Bone marrow (tissue), 2 donors: Measurements from ENCODE around the gene VPS11.
A peak's percentile ranks its signal among the peaks of the same experiment; 100 is the strongest.

Experiments used
- DNase-seq, 2 donors: peaks; one replicate each; lab custom pipeline; 2025; lab: John Stamatoyannopoulos, UW

VPS11 gene

GRCh38 chr11:119081682-119082260 lies 14.2 kb downstream of the VPS11 start:
- DNase-seq, result no peak

- peak; percentile 88 to 94 for DNase-seq
Measured at GRCh38 chr11:119084663-119085436, 17.2 kb downstream of the VPS11 start, which contains the start of gene HMBS. Gene HMBS, plus strand, starts transcription at chr11:119084881. Its CDS starts 153 bp downstream, at chr11:119085034.

GRCh38 chr11:119085437-119085847 lies 17.8 kb downstream of the VPS11 start:
- DNase-seq, result no peak

DNA sequence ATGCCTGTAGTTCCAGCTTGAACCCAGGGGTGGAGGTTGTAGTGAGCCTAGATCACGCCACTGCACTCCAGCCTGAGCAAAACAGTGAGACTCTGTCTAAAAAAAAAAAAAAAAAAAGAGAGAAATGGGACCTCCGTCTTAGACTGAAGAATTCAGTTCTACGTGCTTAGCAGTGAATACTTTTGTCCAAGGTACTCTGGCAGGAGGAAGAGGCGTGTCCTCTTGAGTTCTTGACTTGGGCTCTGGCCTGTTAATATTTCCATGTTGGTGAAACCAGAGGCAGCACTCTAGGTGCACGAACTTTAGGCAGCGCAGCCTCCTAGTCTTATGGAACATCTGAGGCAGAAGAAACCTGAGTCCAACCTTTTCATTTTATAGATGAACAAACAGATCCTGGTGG lies 19.5 kb downstream of the VPS11 start:
- no peak for DNase-seq

- no peak for DNase-seq
Measured at GRCh38 chr11:119087747-119088241, 20.2 kb downstream of the VPS11 start.

GRCh38 chr11:119088406-119088805 lies 20.8 kb downstream of the VPS11 start:
- DNase-seq, result no peak

DNA sequence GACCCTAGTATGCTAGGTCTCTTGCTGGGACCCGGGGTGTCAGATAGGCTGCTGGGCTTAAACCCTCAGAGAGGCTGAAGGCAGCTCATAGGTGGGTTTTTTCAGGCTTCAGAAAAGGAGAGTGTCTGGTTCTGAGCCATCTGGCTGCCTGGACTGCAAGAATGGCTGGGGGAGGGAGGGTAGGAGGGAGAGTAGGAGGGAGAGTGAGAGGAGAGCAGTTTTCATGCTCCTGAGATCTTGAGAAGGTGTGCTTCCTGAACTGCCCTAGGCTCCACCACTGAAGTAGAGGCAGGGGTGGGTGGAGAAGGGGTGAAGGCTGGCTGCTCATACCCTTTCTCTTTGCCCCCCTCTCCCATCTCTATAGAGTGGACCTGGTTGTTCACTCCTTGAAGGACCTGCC lies 21.7 kb downstream of the VPS11 start:
- no peak for DNase-seq

DNA sequence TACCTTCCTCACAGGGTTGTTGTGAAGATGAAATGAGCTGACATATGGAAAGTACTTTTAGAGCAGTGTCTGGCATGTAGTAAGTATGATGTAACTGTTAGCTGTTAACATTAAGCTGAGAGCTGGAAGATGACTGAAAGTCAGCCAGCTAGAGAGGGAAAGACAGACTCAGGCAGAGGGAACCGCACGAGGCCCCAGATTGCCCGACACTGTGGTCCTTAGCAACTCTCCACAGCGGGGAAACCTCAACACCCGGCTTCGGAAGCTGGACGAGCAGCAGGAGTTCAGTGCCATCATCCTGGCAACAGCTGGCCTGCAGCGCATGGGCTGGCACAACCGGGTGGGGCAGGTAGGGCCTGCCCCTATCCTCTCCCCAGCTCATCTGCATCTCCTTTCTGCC lies 23.6 kb downstream of the VPS11 start:
- DNase-seq, result no peak

GRCh38 chr11:119091966-119092879 lies 24.6 kb downstream of the VPS11 start:
- no peak for DNase-seq

GRCh38 chr11:119092880-119093842 lies 25.5 kb downstream of the VPS11 start:
- no peak for DNase-seq

DNA sequence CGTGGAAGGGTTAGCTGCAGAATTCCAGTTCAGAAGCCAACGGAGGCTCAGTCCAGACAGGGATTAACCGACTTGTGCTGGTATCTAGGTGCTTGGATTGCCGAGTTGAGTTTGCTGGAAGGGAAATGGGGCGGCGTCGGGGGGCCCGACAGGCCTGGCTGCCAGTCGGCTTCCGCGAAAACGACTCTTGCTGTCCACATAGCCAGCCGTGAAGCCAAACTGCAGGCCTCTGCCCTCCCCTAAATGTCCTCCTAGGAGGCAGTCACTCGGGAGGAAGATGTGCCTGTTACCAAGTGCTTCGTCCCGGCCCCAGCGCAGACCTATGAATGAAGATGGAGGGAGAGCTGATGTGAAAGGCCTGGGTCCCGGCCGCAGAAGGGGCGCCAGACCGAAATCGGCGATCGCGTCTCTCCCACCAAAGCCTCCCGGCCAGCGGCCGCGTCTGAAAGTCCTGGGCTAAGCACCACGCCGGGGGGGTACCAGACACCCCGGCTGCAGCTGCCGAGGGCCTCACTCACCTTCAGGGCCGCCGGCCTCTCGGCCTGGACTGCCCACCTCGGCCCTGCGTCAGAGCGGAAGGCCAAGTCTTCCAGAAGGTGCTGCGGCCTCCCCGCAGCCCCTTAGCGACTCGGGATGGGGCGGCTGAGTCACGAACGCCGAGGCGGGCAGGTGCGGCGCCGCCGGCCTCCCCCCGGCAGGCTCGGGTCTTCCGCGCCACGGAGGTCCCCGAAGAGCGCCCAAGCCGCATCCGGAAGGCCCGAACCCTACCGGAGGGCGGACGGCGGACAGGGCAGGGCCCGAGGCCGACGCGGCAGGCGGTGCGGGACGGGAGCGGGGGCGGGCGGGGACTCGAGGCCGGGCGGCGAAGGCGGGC lies 26.6 kb downstream of the VPS11 start:
- peak in 1 of 2 donors; percentile 61 for DNase-seq

GRCh38 chr11:119094816-119095065 lies 27.1 kb downstream of the VPS11 start:
- DNase-seq, result peak; percentile 48 to 85

- peak; percentile 95 to 99 for DNase-seq
Measured at GRCh38 chr11:119095066-119095880, 27.7 kb downstream of the VPS11 start.

GRCh38 chr11:119099711-119100110 lies 32.1 kb downstream of the VPS11 start:
- DNase-seq, result no peak

DNA sequence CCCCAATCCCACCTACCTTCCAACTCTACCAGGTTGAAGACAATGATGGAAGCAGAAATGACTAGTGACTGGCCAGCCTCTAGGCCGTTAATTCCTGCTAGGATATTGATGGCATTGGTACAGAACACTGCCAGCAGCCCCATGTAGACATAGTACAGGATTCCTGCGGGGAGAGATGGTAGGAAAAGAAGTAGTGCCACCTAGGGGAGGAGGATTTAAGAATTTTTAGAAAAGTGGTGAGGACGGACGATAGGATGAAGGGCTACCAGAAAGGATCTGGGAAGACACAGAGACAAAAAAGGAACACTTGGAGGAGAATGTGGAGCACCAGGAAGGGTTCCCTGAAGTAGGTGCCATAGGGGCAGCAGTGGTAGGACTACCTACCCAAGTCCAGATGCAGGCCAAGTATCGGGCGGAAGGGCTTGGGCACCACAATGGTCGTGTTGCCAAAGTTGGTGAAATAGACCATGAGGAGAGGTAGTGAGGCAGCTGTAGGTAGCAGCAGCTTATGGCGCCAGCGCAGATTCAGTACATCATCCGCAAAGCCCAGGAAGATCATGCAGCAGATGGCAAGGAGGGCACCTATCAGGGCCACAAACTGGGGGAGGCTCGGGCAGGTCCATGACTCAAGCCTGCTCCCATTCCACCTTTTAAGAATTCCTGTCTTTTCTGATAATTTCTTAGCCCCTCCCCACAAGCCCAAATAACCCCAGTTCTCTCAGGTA lies 32.8 kb downstream of the VPS11 start:
- DNase-seq, result peak in 1 of 2 donors; percentile 3

DNA sequence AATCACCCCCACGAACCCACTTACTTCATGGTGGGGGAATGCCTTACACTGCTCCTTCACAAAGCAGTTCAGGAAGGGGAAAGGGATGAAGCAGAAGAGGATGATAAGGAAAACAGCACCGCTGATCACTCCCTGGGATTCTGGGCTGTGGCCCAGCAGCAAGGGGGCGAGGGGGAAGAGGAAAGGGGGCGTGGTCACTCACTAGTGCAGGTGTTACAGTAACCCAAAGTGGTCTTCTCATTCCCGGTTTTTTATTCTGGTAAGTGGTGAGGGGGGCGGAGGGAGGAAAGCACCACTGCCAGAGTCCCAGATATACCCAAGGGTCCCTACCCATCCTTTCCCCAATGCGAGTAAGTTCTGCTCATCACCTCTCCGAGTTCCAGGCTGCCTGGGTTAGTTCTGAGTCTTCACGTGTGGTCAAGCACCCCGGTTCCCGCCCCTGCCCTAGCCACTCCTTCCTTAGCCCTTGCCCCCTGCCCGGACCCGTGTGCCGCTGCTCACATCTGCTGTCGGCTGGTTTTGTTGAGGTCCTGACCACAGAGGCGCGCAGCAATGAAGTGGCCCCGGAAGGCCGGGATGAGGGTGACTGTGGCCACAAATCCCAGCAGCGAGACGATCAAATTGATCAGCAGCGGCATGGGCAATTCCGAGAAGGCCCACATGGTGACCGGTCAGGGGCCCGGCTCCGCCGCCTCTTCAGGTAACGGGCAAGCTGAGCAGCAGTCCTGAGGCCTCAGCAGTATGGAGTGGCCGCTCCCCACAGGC lies 33.6 kb downstream of the VPS11 start:
- no peak for DNase-seq

DNA sequence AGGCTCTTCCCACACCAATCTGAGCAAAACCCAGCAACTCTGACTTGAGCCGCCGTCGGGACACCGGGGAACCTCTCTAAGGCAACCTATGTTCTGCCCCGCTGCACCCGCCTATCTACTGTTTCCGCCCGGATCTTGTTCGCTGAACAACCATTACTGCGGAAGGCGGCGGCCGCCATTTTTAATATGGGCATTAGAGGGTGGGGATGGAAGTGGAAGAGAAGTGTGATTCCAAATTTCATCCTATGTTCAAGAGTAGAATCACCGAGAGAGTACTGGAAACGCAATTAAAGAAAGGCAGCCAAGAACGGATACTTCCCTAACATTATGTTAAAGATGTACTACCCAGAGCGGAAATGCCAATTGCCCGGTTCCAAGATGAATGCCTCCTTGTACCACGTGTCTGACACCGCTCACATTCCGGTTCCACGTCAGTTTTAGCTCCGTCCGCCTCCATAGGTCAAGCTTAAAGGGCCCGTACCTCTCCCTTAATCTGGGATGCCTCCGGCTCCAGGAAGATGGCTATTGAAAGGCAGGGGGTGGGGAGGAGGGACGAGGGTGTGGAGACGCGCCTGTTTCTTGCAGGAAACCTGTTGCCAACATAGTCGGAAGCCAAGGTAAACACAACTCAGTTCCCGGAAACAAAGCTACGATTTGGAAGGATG lies 34.3 kb downstream of the VPS11 start, which contains the start of gene DPAGT1:
DPAGT1 (minus strand) TSS at position 95 of the 665 bp plus-strand sequence. CDS start 198 bp downstream, outside the sequence.
- peak; percentile 63 to 96 for DNase-seq
